ENCODE measurements around the gene ST3GAL2. TPM values are rescaled to one million over a fixed set of nuclear protein-coding genes. Genes with fewer than 3 reads are reported as not detected.

Gene ST3GAL2
- total and polyA plus RNA-seq, 2 donors (not counting 1 experiment from before 2014, with no cell fraction given) = 18.2 to 71.3 TPM

GRCh38 chr16:70421014-70421413 lies 17.9 kb downstream of the ST3GAL2 start:
- Mint-ChIP-seq H3K27ac (no peak overlapping the region), H3K27me3 (no peaks in the 10 kb centered on the region), H3K9me3 (ENCODE audit: insufficient read depth) (no peaks in the 10 kb centered on the region), H3K4me3 (no peak overlapping the region), H3K4me1 (peaks cover 61% of the 10 kb centered on the region)
- intact Hi-C loops (cut with micrococcal nuclease) = no loop called here
- H3K4me3 ChIP-seq (ENCODE audit: control extremely low read depth in 1 of 5, extremely low read depth in 1 of 5, insufficient read depth in 1 of 5, low read depth in 2 of 5, low read length in 4 of 5) = no peak overlapping the region
- WGBS (ENCODE audit: insufficient coverage) = 91% methylated on average over 9 of the region's 9 CpGs
- peaks cover 38% of the 10 kb centered on the region in 2 donors for H3K4me1 ChIP-seq (ENCODE audit: control insufficient read depth in 2 of 2, insufficient read depth in 2 of 2, low read length in 2 of 2)
- H2AFZ ChIP-seq (ENCODE audit: insufficient read depth, low read depth, low read length, poor library complexity, severe bottlenecking) = no peak overlapping the region
- ChIA-PET CTCF (no interaction called here), POLR2A (interaction anchor here (0.6 to 1.3 kb wide), 3 partner anchors 9 to 11 kb away, joined by 3 to 5 read pairs (median 3); no protein-coding TSS in a partner anchor)
- ATAC-seq (ENCODE audit: low read depth) (no peak), DNase-seq (no peak)
- H3K9ac ChIP-seq (ENCODE audit: low read length) = no peak overlapping the region
- no peaks in the 10 kb centered on the region for H3K27me3 ChIP-seq (replicated peaks in 1 of 4; ENCODE audit: control extremely low read depth in 1 of 4, control insufficient read depth in 3 of 4, insufficient read depth in 4 of 4, low read length in 3 of 4)
- peaks cover 0 to 4% of the 10 kb centered on the region in 2 experiments for H3K36me3 ChIP-seq (replicated peaks in 1 of 2; ENCODE audit: control extremely low read depth in 1 of 2, control insufficient read depth in 1 of 2, extremely low read depth in 1 of 2, insufficient read depth in 2 of 2, low read length in 1 of 2)
- H3K27ac ChIP-seq (ENCODE audit: low read length in 2 of 2) = no peak overlapping the region
- no peak overlapping the region for H3K4me2 ChIP-seq (replicated peaks; ENCODE audit: low read depth, low read length, poor library complexity, severe bottlenecking)
- TF ChIP-seq CTCF (IDR thresholded peaks at IDR 0.05) (no peak), EZH2 (IDR thresholded peaks at IDR 0.05; ENCODE audit: borderline replicate concordance, insufficient read depth, low read depth, low read length, poor library complexity, severe bottlenecking) (no peak)
- H4K20me1 ChIP-seq (ENCODE audit: control insufficient read depth, insufficient read depth, low read length, poor library complexity, severe bottlenecking) = peaks cover 55% of the 10 kb centered on the region
- no peaks in the 10 kb centered on the region for H3K9me3 ChIP-seq (ENCODE audit: control extremely low read depth in 1 of 3, control insufficient read depth in 2 of 3, insufficient read depth in 1 of 3, low read length in 2 of 3)
- peaks cover 80% of the 10 kb centered on the region for H3K79me2 ChIP-seq (ENCODE audit: control insufficient read depth, insufficient read depth, low read length)

- intact Hi-C loops (cut with micrococcal nuclease) = no loop called here
- ATAC-seq (ENCODE audit: low read depth) (no peak), DNase-seq (no peak)
- Histone ChIP-seq H3K79me2 (ENCODE audit: control insufficient read depth, insufficient read depth, low read length) (peaks cover 84% of the 10 kb centered on the region), H3K36me3 (replicated peaks in 1 of 2; ENCODE audit: control extremely low read depth in 1 of 2, control insufficient read depth in 1 of 2, extremely low read depth in 1 of 2, insufficient read depth in 2 of 2, low read length in 1 of 2) (peaks cover 0 to under 1% of the 10 kb centered on the region in 2 experiments), H3K4me2 (replicated peaks; ENCODE audit: low read depth, low read length, poor library complexity, severe bottlenecking) (peak overlapping the region; percentile 53), H2AFZ (ENCODE audit: insufficient read depth, low read depth, low read length, poor library complexity, severe bottlenecking) (no peak overlapping the region), H4K20me1 (ENCODE audit: control insufficient read depth, insufficient read depth, low read length, poor library complexity, severe bottlenecking) (peaks cover 59% of the 10 kb centered on the region), H3K9me3 (ENCODE audit: control extremely low read depth in 1 of 3, control insufficient read depth in 2 of 3, insufficient read depth in 1 of 3, low read length in 2 of 3) (no peaks in the 10 kb centered on the region), H3K9ac (ENCODE audit: low read length) (no peak overlapping the region), H3K27ac (ENCODE audit: low read length in 2 of 2) (no peak overlapping the region), H3K27me3 (replicated peaks in 1 of 4; ENCODE audit: control extremely low read depth in 1 of 4, control insufficient read depth in 3 of 4, insufficient read depth in 4 of 4, low read length in 3 of 4) (no peaks in the 10 kb centered on the region), H3K4me1 (ENCODE audit: control insufficient read depth in 2 of 2, insufficient read depth in 2 of 2, low read length in 2 of 2) (peaks cover 40 to 44% of the 10 kb centered on the region in 2 donors), H3K4me3 (ENCODE audit: control extremely low read depth in 1 of 5, extremely low read depth in 1 of 5, insufficient read depth in 1 of 5, low read depth in 2 of 5, low read length in 4 of 5) (no peak overlapping the region)
- POLR2A ChIA-PET = interaction anchor here (0.7 to 1.2 kb wide), 2 partner anchors 16 to 975 kb away, joined by 4 to 5 read pairs; no protein-coding TSS in a partner anchor
- Mint-ChIP-seq H3K27me3 (no peaks in the 10 kb centered on the region), H3K27ac (no peak overlapping the region), H3K9me3 (ENCODE audit: insufficient read depth) (no peaks in the 10 kb centered on the region), H3K4me3 (no peak overlapping the region), H3K4me1 (peaks cover 64% of the 10 kb centered on the region)
- 92% methylated on average over 9 of the region's 14 CpGs for WGBS (ENCODE audit: insufficient coverage)
- CTCF ChIA-PET = interaction anchor here (1.5 to 1.7 kb wide), 2 partner anchors 10 to 28 kb away, joined by 4 read pairs; no protein-coding TSS in a partner anchor
- TF ChIP-seq CTCF (IDR thresholded peaks at IDR 0.05) = no peak
- TF ChIP-seq EZH2 (IDR thresholded peaks at IDR 0.05; ENCODE audit: borderline replicate concordance, insufficient read depth, low read depth, low read length, poor library complexity, severe bottlenecking) = no peak
These were observed 19.2 kb downstream of the ST3GAL2 start for GRCh38 chr16:70419384-70420327.

Data from B cell (primary cell).